Breast epithelium (tissue), 4 donors: ENCODE data around the gene PTPRN2. TPM values are rescaled to one million over a fixed set of nuclear protein-coding genes. Genes with fewer than 3 reads are reported as not detected.

Experiments
- DNase-seq, 2 donors: peaks; one replicate each; pipeline ENCODE4 v3.0.0-alpha.2; 2019; ENCODE audit warnings: low spot score in 2 of 2
- H3K27ac ChIP-seq, 2 donors: fragments of 200-600 bp; sonication (generic) in 1 of 2; one replicate each; pipeline ENCODE4 v1.5.1; 2016 to 2019; ENCODE audit warnings: mild to moderate bottlenecking in 1 of 2
- H3K27me3 ChIP-seq, 2 donors: fragments of 200-600 bp; sonication (generic) in 1 of 2; one replicate each; pipeline versions ENCODE4 v1.5.1 to v1.6.0; 2017 to 2019; ENCODE audit warnings: control low read depth in 1 of 2, mild to moderate bottlenecking in 1 of 2
- H3K36me3 ChIP-seq: fragments of 200-600 bp; one replicate; pipeline ENCODE4 v1.5.1; 2019
- H3K4me1 ChIP-seq, 2 donors: fragments of 200-600 bp; sonication (generic); one replicate each; pipeline ENCODE4 v1.5.1; 2016 to 2019; ENCODE audit warnings: control low read depth in 1 of 2
- H3K4me3 ChIP-seq, 3 donors: fragments of 200-600 bp; sonication (generic); 1 replicate in 2 of 3; 2 replicates in 1 of 3; pipeline ENCODE4 v1.5.1; 2016 to 2019; ENCODE audit warnings: mild to moderate bottlenecking in 3 of 3, moderate library complexity in 2 of 3
- H3K9me3 ChIP-seq, 2 donors: fragments of 200-600 bp; sonication (generic) in 1 of 2; one replicate each; pipeline ENCODE4 v1.5.1; 2016 to 2019; ENCODE audit warnings: control low read depth in 1 of 2
- CTCF ChIP-seq, 3 donors: fragments of 450-650 bp; IDR thresholded peaks; one replicate each; pipeline ENCODE4 v1.5.1; 2016 to 2017; ENCODE audit warnings: antibody characterized with exemption in 3 of 3, mild to moderate bottlenecking in 3 of 3, moderate library complexity in 3 of 3
- POLR2A ChIP-seq: fragments of 450-650 bp; IDR thresholded peaks from one replicate; pipeline ENCODE4 v1.6.1; 2016; ENCODE audit warnings: antibody characterized with exemption, mild to moderate bottlenecking, moderate library complexity
- POLR2AphosphoS5 ChIP-seq, 3 donors: sonication (generic); formaldehyde crosslinking; IDR thresholded peaks; one replicate each; pipeline ENCODE4 v1.6.1; 2017; ENCODE audit warnings: antibody characterized with exemption in 3 of 3
- intact Hi-C: fragments of 100-400 bp; cut with DNase I; formaldehyde crosslinking; loops from one replicate; pipeline ENCODE4 v1.15.1; 2023; ENCODE audit warnings: low total_unique reads
- total RNA-seq, 3 donors: library from RNA; depleted of rRNA; stranded (reverse); fragments of >200 nt; gene quantifications; one replicate each; pipeline ENCODE4 v1.1.0, GENCODE V29; 2016

PTPRN2 gene
- total RNA-seq, 3 donors from 2014 or later, result 1.6 to 2.2 (median 2.2) TPM

DNA sequence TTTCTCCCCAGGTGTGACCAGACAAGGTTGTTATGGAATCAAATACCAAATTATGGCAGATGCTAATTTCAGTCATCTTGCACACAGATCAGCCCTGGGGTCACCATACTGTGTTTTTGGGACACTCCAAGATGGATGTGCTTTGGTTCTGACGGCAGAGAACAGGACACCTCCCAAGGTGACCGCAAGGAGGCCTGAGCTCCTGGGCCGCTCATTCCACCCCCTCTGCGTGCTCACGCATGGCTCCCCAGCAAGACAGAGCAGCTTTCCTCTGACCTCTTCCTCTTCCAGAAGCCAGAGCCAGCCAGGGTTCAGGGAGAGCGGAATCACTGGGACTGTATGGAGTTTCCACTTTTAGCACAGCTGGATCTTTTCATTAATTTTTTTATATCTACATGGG is 848.0 kb downstream of the PTPRN2 start:
- intact Hi-C loops, result no loop called here
- DNase-seq, result no peak
- Histone ChIP-seq H3K4me3 (no peak overlapping the region), H3K27ac (no peak overlapping the region), H3K9me3 (no peaks in the 10 kb centered on the region), H3K36me3 (no peaks in the 10 kb centered on the region), H3K27me3 (peaks cover 0 to 15% of the 10 kb centered on the region in 2 donors), H3K4me1 (no peaks in the 10 kb centered on the region)
- no peak for TF ChIP-seq POLR2AphosphoS5 (IDR thresholded peaks at IDR 0.05)
- no peak for TF ChIP-seq POLR2A
- TF ChIP-seq CTCF (IDR thresholded peaks at IDR 0.05), result no peak

- Histone ChIP-seq H3K27me3 (peaks cover 0 to 15% of the 10 kb centered on the region in 2 donors), H3K9me3 (no peaks in the 10 kb centered on the region), H3K36me3 (no peaks in the 10 kb centered on the region), H3K4me3 (no peak overlapping the region), H3K27ac (no peak overlapping the region), H3K4me1 (no peaks in the 10 kb centered on the region)
- no peak for DNase-seq
- TF ChIP-seq POLR2AphosphoS5 (IDR thresholded peaks at IDR 0.05) (no peak), CTCF (IDR thresholded peaks at IDR 0.05) (no peak), POLR2A (no peak)
- intact Hi-C loops, result no loop called here
These were observed 848.6 kb downstream of the PTPRN2 start for GRCh38 chr7:157739031-157739430.

DNA sequence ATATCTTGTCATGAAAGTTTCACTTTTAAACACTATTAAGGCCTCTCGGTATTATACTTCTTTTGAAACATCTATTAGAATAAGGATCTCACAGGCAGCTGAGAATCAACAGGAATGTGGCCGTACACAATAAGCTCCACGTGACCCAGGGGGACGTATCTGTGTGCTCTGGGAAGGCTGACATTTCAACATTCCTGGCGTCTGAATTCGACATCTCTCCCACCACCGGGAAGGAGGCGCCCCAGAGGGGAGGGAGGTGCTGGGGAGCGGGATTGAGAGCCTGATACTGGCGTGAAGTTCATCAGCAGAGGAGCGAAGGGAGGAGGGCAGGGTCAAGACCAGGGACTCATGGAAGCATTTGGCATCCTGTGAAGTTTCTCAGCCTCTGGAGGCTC is 849.6 kb downstream of the PTPRN2 start:
- intact Hi-C loops, result no loop called here
- TF ChIP-seq POLR2A (no peak), CTCF (IDR thresholded peaks at IDR 0.05) (no peak), POLR2AphosphoS5 (IDR thresholded peaks at IDR 0.05) (no peak)
- no peak for DNase-seq
- no peaks in the 10 kb centered on the region for H3K36me3 ChIP-seq
- H3K27me3 ChIP-seq, result peaks cover 0 to 15% of the 10 kb centered on the region in 2 donors
- H3K4me3 ChIP-seq, result peak overlapping the region; percentile 1 to 40 (median 11)
- H3K27ac ChIP-seq, result no peak overlapping the region
- H3K9me3 ChIP-seq, result no peaks in the 10 kb centered on the region
- no peaks in the 10 kb centered on the region for H3K4me1 ChIP-seq

GRCh38 chr7:157737151-157738065 is 850.2 kb downstream of the PTPRN2 start:
- peak overlapping the region in 1 of 3 donors; percentile 40 for H3K4me3 ChIP-seq
- H3K27ac ChIP-seq, result no peak overlapping the region

More at GRCh38 chr7:157737151-157738065, 850.2 kb downstream of the PTPRN2 start:
- no peak for DNase-seq
- Histone ChIP-seq H3K27me3 (peaks cover 0 to 15% of the 10 kb centered on the region in 2 donors), H3K36me3 (no peaks in the 10 kb centered on the region), H3K9me3 (no peaks in the 10 kb centered on the region), H3K4me1 (no peaks in the 10 kb centered on the region)
- TF ChIP-seq POLR2AphosphoS5 (IDR thresholded peaks at IDR 0.05) (no peak), POLR2A (no peak), CTCF (IDR thresholded peaks at IDR 0.05) (no peak)
- intact Hi-C loops, result no loop called here
